DLD1 (cell line): ENCODE data around the gene PPARG.
"Not testable (repeated sequence)": the region's sequence is repeated elsewhere in the genome, so short reads cannot be mapped to it uniquely, and the experiment has no call there.

Experiments used
- in situ Hi-C: cut with HindIII; loops from 2 replicates; pipeline ENCODE4 v1.10.0; 2017; ENCODE audit warnings: low sequenced_read_pairs

The PPARG gene

GRCh38 chr3:12439161-12439940 lies 150.5 kb downstream of the PPARG start:
- in situ Hi-C loops: no loop called here

DNA sequence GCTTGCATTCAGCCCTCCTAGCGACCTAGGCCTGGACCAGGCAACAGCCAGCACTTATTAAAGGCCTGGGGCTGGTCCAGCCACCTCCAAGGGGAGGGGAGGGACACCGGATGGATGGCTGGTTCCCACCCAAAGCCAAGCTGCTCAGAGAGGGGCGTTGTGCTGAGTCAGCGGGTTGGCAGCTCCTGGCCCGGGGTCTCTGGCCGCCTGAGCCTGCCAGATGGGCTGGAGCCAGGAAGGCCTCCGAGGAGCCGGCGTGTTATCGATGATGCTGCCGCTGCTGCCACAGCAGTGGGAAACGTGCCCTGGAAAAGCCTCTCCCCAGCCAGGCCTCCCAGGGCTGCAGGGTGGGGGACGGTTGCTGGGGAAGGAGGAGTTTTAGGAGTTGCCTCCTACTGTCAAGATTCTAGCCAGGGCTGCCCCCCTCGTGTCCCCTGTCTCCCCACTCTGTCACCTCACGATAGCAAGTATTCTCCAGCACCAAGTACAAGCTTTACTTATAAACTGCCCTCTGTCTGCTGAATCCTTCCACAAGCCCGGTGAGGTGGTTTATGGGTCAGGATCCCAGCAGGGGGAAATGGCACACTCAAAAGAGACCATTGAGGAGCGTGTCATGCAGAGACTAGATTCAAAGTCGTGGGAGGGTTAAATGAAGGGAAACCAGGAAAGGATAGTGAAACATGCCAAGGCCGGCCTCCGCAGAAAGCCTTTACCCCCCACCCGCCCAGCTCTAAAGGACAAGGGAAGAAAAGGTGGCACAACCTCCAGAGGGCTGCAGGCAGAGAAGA lies 152.3 kb downstream of the PPARG start:
- in situ Hi-C loops: no loop called here

DNA sequence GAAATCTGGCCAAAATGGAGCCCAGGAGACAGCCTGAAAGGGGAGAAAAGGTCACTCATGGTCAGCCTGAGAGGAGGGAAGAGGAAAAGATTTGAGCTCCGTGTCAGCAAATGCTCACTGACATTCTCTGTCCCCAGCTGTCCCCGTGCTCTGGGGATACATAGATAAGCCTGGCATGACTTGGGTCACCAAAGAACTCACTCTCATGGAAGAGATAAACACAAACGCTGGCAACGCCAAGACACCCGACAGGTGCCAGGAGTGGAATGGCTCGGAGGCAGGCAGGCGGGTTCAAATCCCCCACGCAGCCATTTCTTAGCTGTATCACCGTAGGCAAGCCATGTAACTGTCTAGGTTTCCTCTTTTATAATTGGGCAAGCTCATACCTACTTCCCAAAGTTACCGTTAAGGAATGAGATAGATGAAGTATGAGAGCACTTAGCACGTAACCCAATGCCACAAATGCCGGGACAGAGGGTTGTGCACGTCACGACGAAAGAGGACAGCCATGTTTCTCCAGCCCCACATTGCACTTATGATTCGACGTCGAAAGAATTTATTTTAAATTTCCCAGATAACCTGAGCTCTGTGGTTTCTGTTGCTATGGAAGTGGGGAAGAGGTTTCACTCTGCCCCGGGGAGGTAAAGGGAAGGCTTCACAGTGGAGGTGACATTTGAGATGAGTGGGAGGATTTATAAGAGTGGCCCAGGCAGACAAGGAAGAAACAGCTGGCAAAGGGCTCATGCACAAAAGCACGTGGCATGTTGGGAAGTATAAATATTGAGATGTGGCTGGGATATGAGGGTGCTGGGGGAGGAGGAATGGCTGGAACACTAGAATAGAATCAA lies 154.0 kb downstream of the PPARG start:
- in situ Hi-C loops: no loop called here

- in situ Hi-C loops: no loop called here
Measured at GRCh38 chr3:12443781-12444522, 155.1 kb downstream of the PPARG start.

- in situ Hi-C loops: no loop called here
Measured at GRCh38 chr3:12444582-12445471, 156.0 kb downstream of the PPARG start.

GRCh38 chr3:12445523-12446240 lies 156.8 kb downstream of the PPARG start:
- in situ Hi-C loops: no loop called here

DNA sequence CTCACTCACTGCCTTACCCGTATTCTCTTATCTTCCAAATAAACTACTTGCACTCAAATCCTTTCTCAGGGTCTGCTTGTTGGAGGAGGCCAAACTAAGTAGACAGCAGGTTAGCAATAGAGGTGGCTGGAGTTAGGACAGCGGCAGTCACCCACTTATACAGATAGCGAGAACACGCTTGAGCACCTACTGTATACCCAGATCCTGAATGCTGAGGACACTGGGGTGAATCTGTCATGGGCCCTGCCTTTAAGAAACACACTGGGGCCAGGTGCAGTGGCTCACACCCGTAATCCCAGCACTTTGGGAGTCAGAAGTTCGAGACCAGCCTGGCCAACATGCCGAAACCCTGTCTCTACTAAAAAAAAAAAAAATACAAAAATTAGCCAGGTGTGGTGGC lies 157.4 kb downstream of the PPARG start:
- in situ Hi-C loops: no loop called here

DNA sequence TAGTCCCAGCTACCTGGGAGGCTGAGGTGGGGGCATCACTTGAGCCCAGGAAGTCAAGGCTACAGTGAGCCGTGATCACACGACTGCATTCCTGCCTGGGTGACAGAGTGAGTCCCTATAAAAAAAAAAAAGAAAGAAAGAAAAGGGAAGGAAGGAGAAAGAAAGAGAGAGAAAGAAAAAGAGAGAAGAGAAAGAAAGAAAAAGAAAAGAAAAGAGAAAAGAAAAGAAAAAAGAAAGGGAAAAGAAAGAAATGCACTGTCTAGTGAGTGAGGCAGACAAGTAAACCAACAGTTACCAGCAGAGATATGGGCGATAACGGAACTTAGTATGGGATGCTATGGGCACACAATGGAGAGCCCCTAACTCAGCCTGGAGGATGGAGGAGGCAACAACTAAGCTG lies 158.2 kb downstream of the PPARG start:
- in situ Hi-C loops: no loop called here

- in situ Hi-C loops: not testable (repeated sequence)
Measured at GRCh38 chr3:12448404-12449202, 159.7 kb downstream of the PPARG start.

DNA sequence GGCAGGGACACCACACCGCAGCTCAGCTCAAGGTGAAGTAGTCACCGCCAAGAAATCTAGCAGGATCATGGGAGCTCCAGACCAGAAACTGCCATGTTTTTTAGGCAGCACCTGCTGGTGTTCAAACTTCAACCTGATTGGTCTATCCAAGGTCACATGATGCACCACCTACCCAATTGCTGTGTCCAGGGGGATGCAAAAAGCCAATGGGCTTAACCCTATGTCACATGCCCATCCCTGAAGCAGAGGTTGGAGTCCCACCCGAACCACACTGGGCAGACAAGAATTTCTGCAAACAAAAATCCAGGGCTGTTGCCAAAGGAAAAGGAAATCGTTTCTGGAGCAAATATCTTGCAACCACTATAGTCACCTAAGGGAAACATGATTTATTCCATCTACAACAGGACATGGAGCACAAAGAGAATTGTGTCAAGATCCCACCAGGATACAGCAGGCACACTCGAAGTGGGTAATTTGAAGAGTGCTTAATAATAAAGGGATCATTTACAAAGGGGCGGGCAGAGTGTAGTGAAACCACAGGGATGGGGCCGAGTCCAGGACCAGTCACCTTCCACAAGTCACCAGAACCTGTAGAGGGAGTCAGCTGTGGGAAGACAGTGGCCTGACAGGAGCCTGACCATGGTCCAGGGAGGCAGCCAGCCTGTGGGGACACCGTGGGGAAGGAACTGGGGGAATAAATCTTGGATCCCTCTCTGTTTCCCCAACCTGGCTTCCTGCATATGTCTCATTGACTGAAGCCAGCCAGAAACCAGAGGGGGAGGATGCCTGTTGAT lies 161.2 kb downstream of the PPARG start:
- in situ Hi-C loops: no loop called here

GRCh38 chr3:12451481-12451880 lies 162.6 kb downstream of the PPARG start:
- in situ Hi-C loops: no loop called here

DNA sequence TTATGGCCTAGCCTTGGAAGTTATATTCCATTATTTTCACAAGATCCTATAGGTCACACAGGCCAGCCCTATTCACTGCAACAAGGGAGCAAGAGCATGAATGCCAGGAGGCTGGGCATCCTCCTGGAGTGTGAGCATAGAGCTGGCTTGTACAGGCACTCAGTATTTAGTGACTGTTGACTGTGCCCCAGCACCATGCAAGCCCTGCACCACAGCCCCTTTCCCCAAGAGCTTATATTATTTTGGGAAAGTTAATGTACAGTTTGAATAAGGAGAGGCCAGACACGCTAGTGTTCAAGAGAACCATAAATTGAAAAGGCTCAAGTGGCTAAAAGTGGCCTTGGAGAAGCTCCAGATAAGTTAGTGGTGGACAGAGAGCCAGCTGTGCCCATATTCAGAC lies 163.1 kb downstream of the PPARG start:
- in situ Hi-C loops: no loop called here

- in situ Hi-C loops: no loop called here
Measured at GRCh38 chr3:12452361-12453330, 163.8 kb downstream of the PPARG start.

DNA sequence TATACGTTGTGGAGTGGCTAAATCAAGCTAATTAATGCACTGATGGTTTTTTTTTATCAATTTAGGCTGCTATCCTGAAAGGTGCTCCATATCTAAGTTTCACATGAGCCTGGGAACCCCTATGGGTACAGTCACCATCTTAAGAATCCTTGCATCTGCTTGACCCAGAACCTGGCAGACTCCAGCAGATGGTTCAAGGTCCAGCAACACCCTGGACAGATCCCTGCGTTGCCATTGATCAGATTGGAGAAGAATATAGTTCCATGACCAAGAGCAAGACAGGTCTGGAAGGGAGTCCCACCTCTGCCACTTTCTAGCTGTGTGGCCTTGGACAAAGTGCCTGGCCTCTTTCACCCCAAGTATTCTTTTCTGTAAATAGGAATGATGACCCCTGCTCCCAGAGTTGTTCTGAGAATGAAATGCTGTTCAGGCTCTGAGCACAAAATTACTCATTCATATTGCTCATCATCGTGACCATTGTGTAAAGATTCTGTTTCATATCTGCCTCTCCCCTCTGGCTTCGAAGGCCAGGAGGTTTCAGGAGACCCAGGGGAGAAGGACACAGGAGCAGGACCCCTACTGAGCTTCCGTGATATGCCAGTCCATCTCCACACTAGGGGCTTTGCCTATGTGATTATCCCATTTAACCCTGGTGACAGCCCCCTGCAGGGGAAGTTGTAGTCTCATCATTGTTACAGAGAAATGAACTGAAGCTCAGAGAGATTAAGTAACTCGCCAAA lies 165.4 kb downstream of the PPARG start:
- in situ Hi-C loops: no loop called here

GRCh38 chr3:12454816-12455121 lies 165.9 kb downstream of the PPARG start:
- in situ Hi-C loops: no loop called here

DNA sequence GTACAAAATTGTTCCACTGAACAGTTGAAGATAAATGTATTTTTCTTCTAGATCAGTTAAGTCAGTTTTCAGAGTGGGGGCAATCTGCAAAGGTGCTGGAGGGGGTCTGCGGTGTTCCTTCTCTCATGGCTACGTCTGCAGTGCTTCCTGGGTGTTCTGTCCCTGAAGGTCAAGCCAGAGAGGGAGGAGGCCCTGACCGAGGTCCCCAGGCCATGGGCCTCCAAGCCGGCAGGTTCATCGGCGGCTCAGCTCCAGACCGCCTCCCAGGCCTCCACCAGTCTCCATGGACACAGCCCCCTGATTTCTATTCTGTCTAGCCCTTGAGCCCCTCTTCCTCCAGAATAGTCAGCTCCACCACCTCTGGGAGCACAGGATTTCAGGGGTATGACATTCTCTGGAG lies 166.9 kb downstream of the PPARG start:
- in situ Hi-C loops: no loop called here
